K562 (cell line): ENCODE measurements around the gene SVIL. TPM values are rescaled to one million over a fixed set of nuclear protein-coding genes. Genes with fewer than 3 reads are reported as not detected.
"Not testable (repeated sequence)": the region's sequence is repeated elsewhere in the genome, so short reads cannot be mapped to it uniquely, and the experiment has no call there.

Experiments
- ATAC-seq: fragments of 200-7000 bp; cut with Tn5 transposase; 3 replicates; pipeline ENCODE4 v1.9.1; 2020; ENCODE audit warnings: moderate library complexity
- BruUV-seq: library from RNA; stranded (reverse); fragments of 400-500 nt; replicated peaks from 2 replicates; lab custom pipeline; 2021; lab: Mats Ljungman, UMichigan
- CTCF ChIA-PET: fragments of 300-600 bp; formaldehyde crosslinking; extraction: SDS; loops from one replicate; lab custom pipeline; 2021; ENCODE audit warnings: low intra/inter-chr PET ratio; lab: Yijun Ruan, JAX
- POLR2A ChIA-PET: fragments of 300-600, 350-650 bp; sonication (Branson Sonifier 250); formaldehyde crosslinking; extraction: SDS; loops from one replicate; lab custom pipeline; 2021; ENCODE audit warnings: antibody characterized with exemption, inconsistent platforms; lab: Yijun Ruan, JAX
- DNase-seq, 4 experiments: peaks; one replicate each; pipeline versions ENCODE4 v3.0.0 to v3.0.0-alpha.2; 2011 to 2018; ENCODE audit warnings: low spot score in 3 of 4, mixed read lengths in 3 of 4; ENCODE audit errors: extremely low read depth in 1 of 4
- FAIRE-seq: peaks from 2 replicates; lab custom pipeline; 2011; peaks lifted over from hg19 to GRCh38; lab: Jason Lieb, UNC
- H2AFZ ChIP-seq: 2 replicates; pipeline ENCODE4 v1.6.0; 2011; ENCODE audit warnings: low read depth, low read length, control low read depth, inconsistent platforms
- H3K27ac ChIP-seq: fragments of 200-600 bp; 3 replicates; pipeline ENCODE4 v1.8.0; 2011; ENCODE audit warnings: low read depth, mild to moderate bottlenecking, control low read depth, inconsistent platforms, low read length, moderate library complexity, mixed read lengths; ENCODE audit errors: extremely low read depth
- H3K27me3 ChIP-seq, 2 experiments: fragments of 300-600 bp in 1 of 2; 2 replicates in 1 of 2; 3 replicates in 1 of 2; pipeline versions ENCODE4 v1.6.0 to v1.8.0; 2011; ENCODE audit warnings: inconsistent platforms in 2 of 2, low read length in 2 of 2, mild to moderate bottlenecking in 1 of 2, mixed read lengths in 1 of 2, moderate library complexity in 1 of 2; ENCODE audit not compliant: control insufficient read depth in 2 of 2, insufficient read depth in 2 of 2
- H3K36me3 ChIP-seq: fragments of 300-600 bp; 3 replicates; pipeline ENCODE4 v1.8.0; 2011; ENCODE audit warnings: mild to moderate bottlenecking, low read length, inconsistent platforms; ENCODE audit not compliant: control insufficient read depth, insufficient read depth
- H3K4me1 ChIP-seq, 2 experiments: fragments of 200-600 bp in 1 of 2; replicated peaks in 1 of 2; 2 replicates in 1 of 2; 3 replicates in 1 of 2; pipeline versions ENCODE4 v1.5.1 to v1.8.0; 2011; ENCODE audit warnings: inconsistent platforms in 2 of 2, low read length in 2 of 2, mild to moderate bottlenecking in 1 of 2, mixed read lengths in 1 of 2, moderate library complexity in 1 of 2; ENCODE audit not compliant: control insufficient read depth in 2 of 2, insufficient read depth in 2 of 2
- H3K4me2 ChIP-seq: 2 replicates; pipeline ENCODE4 v1.6.1; 2011; ENCODE audit warnings: low read length, control low read depth, inconsistent platforms, mixed read lengths; ENCODE audit not compliant: insufficient read depth
- H3K4me3 ChIP-seq: fragments of 200-600 bp; sonication (generic), shearing (Covaris generic); 2 replicates; pipeline ENCODE4 v1.5.1; 2016; ENCODE audit warnings: control low read depth, inconsistent platforms
- H3K79me2 ChIP-seq: fragments of 200-600 bp; 3 replicates; pipeline ENCODE4 v1.8.0; 2011; ENCODE audit warnings: low read length, inconsistent platforms; ENCODE audit not compliant: control insufficient read depth, insufficient read depth
- H3K9ac ChIP-seq, 2 experiments: 2 replicates each; pipeline versions ENCODE4 v1.6.0 to v1.6.1; 2011; ENCODE audit warnings: low read depth in 2 of 2, low read length in 2 of 2, control low read depth in 1 of 2, inconsistent platforms in 1 of 2, mild to moderate bottlenecking in 1 of 2, mixed read lengths in 1 of 2; ENCODE audit not compliant: insufficient read depth in 1 of 2
- H3K9me1 ChIP-seq: one replicate; pipeline ENCODE4 v1.6.0; 2011; ENCODE audit warnings: inconsistent platforms, mild to moderate bottlenecking, low read length, moderate library complexity; ENCODE audit not compliant: control insufficient read depth, insufficient read depth
- H3K9me3 ChIP-seq: replicated peaks from 2 replicates; pipeline ENCODE4 v1.5.1; 2011; ENCODE audit warnings: low read depth, low read length, inconsistent platforms; ENCODE audit not compliant: control insufficient read depth, insufficient read depth
- H4K20me1 ChIP-seq: replicated peaks from 2 replicates; pipeline ENCODE4 v1.6.1; 2011; ENCODE audit warnings: low read length, inconsistent platforms, mixed read lengths; ENCODE audit not compliant: control insufficient read depth, insufficient read depth
- WGBS: fragments of 100-300 bp; shearing (Covaris generic); methylation state at CpG from one replicate; pipeline ENCODE4 v1.1.6; 2016; ENCODE audit warnings: low coverage, mixed read lengths; ENCODE audit not compliant: insufficient coverage; ENCODE audit errors: missing lambda C conversion rate; 5-methylcytosine and 5-hydroxymethylcytosine counted together
- in situ Hi-C: fragments of 300-500 bp; cut with MboI; formaldehyde crosslinking; loops from 4 replicates; pipeline ENCODE4 v1.15.0; 2018; ENCODE audit warnings: inconsistent platforms, mixed read lengths
- intact Hi-C: fragments of 100-400 bp; cut with micrococcal nuclease; formaldehyde crosslinking; loops from 2 replicates; pipeline ENCODE4 v1.14.2; 2022
- polyA plus RNA-seq, 8 experiments: library from polyadenylated mRNA; depleted of rRNA in 4 of 8; stranded (reverse) in 5 of 8; unstranded in 3 of 8; fragments of >200 nt; fragmentation: Nextera tagmentation in 2 of 8; fragmentation: Illumina TruSeq in 1 of 8; extraction: Ambion mirVana in 2 of 8; extraction: Trizol in 1 of 8; gene quantifications; 2 replicates each; pipeline versions ENCODE4 v1.2.1 to v1.2.3, GENCODE V29; 2011 to 2014; ENCODE audit warnings: inconsistent platforms in 1 of 8, missing spikeins in 1 of 8
- total RNA-seq, 7 experiments: library from RNA; depleted of rRNA in 6 of 7; stranded (reverse); fragments of >200 nt in 6 of 7; fragmentation: Illumina TruSeq in 2 of 7; extraction: Trizol in 2 of 7; gene quantifications; 2 replicates each; pipeline versions ENCODE4 v1.2.1 to v1.2.3, GENCODE V29; 2011 to 2021; ENCODE audit warnings: low replicate concordance in 1 of 7
- TF ChIP-seq, protein P1 (sequence below), 2 experiments: fragments of 450-650 bp; formaldehyde crosslinking in 1 of 2; IDR thresholded peaks; 2 replicates each; pipeline versions ENCODE4 v1.4.0 to v1.6.1; 2014 to 2020; ENCODE audit warnings: mild to moderate bottlenecking in 2 of 2, borderline replicate concordance in 1 of 2, low read depth in 1 of 2

The SVIL gene
- total and polyA plus RNA-seq, 9 of the 15 experiments (the other 6 are each of a cell fraction or from before 2014, with no cell fraction given), result under 0.01 to 0.18 (median 0.05) TPM; not detected in 3

DNA sequence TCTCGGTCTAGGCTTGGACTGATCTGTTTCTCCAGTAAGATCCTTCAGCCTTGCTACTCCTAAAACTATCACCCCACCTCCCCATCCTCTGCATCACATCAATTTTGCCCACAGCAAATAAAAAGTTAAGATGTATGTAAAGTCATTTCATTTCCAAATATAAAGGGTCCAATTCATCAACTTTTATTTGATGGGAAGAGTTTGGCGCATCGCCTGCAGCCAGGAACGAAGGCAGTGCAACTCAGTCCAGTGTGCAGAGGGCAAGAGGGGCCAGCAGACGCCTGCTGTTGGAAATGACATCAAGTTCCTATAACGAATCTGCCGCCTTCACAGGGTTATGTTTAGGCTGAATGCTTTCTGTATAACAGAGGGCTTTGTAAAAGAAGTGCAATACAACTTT lies 97.0 kb downstream of the SVIL start (continued):
- TF ChIP-seq, protein P1, sequence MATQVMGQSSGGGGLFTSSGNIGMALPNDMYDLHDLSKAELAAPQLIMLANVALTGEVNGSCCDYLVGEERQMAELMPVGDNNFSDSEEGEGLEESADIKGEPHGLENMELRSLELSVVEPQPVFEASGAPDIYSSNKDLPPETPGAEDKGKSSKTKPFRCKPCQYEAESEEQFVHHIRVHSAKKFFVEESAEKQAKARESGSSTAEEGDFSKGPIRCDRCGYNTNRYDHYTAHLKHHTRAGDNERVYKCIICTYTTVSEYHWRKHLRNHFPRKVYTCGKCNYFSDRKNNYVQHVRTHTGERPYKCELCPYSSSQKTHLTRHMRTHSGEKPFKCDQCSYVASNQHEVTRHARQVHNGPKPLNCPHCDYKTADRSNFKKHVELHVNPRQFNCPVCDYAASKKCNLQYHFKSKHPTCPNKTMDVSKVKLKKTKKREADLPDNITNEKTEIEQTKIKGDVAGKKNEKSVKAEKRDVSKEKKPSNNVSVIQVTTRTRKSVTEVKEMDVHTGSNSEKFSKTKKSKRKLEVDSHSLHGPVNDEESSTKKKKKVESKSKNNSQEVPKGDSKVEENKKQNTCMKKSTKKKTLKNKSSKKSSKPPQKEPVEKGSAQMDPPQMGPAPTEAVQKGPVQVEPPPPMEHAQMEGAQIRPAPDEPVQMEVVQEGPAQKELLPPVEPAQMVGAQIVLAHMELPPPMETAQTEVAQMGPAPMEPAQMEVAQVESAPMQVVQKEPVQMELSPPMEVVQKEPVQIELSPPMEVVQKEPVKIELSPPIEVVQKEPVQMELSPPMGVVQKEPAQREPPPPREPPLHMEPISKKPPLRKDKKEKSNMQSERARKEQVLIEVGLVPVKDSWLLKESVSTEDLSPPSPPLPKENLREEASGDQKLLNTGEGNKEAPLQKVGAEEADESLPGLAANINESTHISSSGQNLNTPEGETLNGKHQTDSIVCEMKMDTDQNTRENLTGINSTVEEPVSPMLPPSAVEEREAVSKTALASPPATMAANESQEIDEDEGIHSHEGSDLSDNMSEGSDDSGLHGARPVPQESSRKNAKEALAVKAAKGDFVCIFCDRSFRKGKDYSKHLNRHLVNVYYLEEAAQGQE (IDR thresholded peaks at IDR 0.05; ENCODE audit: borderline replicate concordance), result no peak
- TF ChIP-seq, protein P1 (CRISPR knock-in tag; IDR thresholded peaks at IDR 0.05; ENCODE audit: low read depth), result no peak

DNA sequence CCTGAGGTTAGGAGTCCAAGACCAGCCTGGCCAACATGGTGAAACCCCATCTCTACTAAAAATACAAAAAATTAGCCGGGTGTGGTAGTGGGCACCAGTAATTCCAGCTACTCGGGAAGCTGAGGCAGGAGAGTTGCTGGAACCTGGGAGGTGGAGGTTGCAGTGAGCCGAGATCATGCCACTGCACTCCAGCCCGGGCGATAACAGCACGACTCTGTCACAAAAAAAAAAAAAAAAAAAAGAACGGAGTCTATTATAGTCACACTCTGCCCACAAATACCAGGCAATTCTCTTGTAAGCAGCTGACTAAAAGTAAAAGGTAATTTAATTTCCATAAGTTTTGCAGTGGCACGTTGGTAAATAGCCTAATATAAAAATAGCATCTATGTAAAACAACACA lies 98.1 kb downstream of the SVIL start:
- H3K9me3 ChIP-seq, H3K4me3 ChIP-seq, intact Hi-C loops, DNase-seq, H3K4me1 ChIP-seq, H2AFZ ChIP-seq, H3K9me1 ChIP-seq, H4K20me1 ChIP-seq, in situ Hi-C loops, FAIRE-seq, H3K79me2 ChIP-seq, BruUV-seq, ATAC-seq, H3K27ac ChIP-seq, H3K9ac ChIP-seq, H3K36me3 ChIP-seq, H3K4me2 ChIP-seq: not testable (repeated sequence)
- WGBS, result 0% methylated on average over 4 of the region's 8 CpGs
- H3K27me3 ChIP-seq, result peaks cover 26 to 55% of the 10 kb centered on the region in 2 experiments
- ChIA-PET POLR2A (interaction anchor here (0.6 to 1.0 kb wide), 2 partner anchors 14 to 26 kb away, joined by 3 read pairs; no protein-coding TSS in a partner anchor), CTCF (interaction anchor here (0.6 kb wide), 1 partner anchor 737 kb away, joined by 3 read pairs; no protein-coding TSS in a partner anchor)
